Adrenal gland (tissue), 5 donors: ENCODE data around the gene BICRAL.

Experiments used
- CTCF ChIP-seq, 6 experiments: fragments of 450-650 bp in 4 of 6; fragments of 200-600 bp in 2 of 6; sonication (generic) in 1 of 6; IDR thresholded peaks; 1 replicate in 5 of 6; 2 replicates in 1 of 6; pipeline versions ENCODE4 v1.5.1 to v1.8.0; 2016 to 2021; ENCODE audit warnings: antibody characterized with exemption in 6 of 6, mild to moderate bottlenecking in 2 of 6, moderate library complexity in 1 of 6
- POLR2A ChIP-seq, 2 donors: fragments of 450-650 bp; IDR thresholded peaks; one replicate each; pipeline ENCODE4 v1.6.1; 2017; ENCODE audit warnings: antibody characterized with exemption in 2 of 2, mild to moderate bottlenecking in 2 of 2, moderate library complexity in 1 of 2
- donor health status: DM: no; HTN: no; CAD: no.

GRCh38 chr6:42740725-42741124 lies 41.1 kb upstream of the BICRAL start:
- no peak for TF ChIP-seq CTCF (IDR thresholded peaks at IDR 0.05)
- no peak for TF ChIP-seq POLR2A (IDR thresholded peaks at IDR 0.05)
